22Rv1 (cell line): ENCODE data around the gene GPR137C.

Experiments
- ZFX ChIP-seq: fragments of 450-650 bp; IDR thresholded peaks from 2 replicates; pipeline ENCODE4 v1.6.1; 2017; ENCODE audit warnings: antibody characterized with exemption, borderline replicate concordance
- TF ChIP-seq, protein P1 (sequence below): fragments of 450-650 bp; IDR thresholded peaks from 2 replicates; pipeline ENCODE4 v1.5.1; 2017; ENCODE audit warnings: mild to moderate bottlenecking

DNA sequence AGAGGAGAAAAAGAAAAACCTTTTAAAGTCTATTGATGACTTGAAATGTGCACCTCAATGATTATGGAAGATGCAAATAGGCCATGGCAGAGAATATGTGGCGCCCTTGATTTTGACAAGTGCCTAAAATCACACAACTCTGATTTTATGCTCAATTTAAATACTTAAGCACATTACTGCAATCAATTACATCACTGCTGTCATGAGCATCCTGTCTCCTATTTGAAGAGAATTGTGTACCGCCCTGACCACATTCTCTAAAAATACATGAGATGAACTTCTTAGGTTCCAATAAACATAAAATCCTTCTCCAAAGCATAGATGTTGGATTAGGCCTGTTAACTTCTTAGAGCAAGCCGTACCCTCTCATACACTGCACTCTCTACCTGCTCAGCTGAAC, 2.0 kb upstream of the GPR137C start:
- TF ChIP-seq, protein P1, sequence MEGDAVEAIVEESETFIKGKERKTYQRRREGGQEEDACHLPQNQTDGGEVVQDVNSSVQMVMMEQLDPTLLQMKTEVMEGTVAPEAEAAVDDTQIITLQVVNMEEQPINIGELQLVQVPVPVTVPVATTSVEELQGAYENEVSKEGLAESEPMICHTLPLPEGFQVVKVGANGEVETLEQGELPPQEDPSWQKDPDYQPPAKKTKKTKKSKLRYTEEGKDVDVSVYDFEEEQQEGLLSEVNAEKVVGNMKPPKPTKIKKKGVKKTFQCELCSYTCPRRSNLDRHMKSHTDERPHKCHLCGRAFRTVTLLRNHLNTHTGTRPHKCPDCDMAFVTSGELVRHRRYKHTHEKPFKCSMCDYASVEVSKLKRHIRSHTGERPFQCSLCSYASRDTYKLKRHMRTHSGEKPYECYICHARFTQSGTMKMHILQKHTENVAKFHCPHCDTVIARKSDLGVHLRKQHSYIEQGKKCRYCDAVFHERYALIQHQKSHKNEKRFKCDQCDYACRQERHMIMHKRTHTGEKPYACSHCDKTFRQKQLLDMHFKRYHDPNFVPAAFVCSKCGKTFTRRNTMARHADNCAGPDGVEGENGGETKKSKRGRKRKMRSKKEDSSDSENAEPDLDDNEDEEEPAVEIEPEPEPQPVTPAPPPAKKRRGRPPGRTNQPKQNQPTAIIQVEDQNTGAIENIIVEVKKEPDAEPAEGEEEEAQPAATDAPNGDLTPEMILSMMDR, result no peak
- TF ChIP-seq ZFX, result no peak
